ENCODE measurements around the gene ZNF766. TPM values are rescaled to one million over a fixed set of nuclear protein-coding genes. Genes with fewer than 3 reads are reported as not detected.

Gene ZNF766
- total and polyA plus RNA-seq, 2 of the 13 experiments (the other 11 are each of a cell fraction or from before 2014, with no cell fraction given): 5.2 to 10.3 TPM

DNA sequence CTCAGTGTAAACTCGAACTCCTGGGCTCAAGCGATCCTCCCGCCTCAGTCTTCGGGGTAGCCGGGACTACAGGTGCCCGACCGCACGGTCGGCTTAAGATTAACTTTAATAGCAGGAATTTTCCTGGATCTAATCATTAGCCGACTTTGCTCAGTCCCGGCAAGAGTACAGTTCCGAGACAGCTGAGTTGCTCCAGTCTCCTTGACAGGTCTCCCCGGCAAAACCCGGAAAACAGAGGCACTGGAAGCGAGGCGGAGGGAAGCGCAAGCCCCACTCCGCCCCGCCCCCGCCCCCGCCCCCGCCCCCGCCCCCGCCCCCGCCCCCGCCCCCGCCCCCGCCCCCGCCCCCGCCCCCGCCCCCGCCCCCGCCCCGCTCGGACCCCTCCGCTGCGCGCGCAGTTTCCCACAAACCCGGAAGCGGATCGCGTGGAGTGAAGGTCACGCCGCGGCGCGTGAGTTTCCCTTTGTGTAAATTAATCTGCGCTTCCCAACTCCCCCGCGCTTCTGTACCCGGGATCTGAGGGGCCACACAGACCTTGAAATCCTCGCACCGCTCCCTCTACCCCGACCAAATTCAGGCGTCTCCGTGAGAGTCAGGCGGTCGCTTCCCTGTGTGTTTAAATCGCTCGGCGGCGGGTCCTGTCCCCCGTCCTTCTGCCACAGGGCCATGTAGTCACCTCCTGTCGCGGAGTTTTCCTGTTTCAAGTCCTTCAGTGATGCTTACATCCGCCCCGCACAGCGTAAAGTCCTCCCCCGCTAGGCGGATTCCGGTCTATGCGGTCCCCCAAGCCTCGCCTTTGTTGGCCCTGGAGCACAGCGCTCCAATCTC lies 27.6 kb downstream of the ZNF766 start, which contains the start of gene ZNF480 (continued):
- TF ChIP-seq, protein P1, sequence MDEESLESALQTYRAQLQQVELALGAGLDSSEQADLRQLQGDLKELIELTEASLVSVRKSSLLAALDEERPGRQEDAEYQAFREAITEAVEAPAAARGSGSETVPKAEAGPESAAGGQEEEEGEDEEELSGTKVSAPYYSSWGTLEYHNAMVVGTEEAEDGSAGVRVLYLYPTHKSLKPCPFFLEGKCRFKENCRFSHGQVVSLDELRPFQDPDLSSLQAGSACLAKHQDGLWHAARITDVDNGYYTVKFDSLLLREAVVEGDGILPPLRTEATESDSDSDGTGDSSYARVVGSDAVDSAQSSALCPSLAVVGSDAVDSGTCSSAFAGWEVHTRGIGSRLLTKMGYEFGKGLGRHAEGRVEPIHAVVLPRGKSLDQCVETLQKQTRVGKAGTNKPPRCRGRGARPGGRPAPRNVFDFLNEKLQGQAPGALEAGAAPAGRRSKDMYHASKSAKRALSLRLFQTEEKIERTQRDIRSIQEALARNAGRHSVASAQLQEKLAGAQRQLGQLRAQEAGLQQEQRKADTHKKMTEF (CRISPR knock-in tag; IDR thresholded peaks at IDR 0.05): 0 out of 2 replicates have a peak, but pooled peaks have one; percentile 23
- TF ChIP-seq DMAP1 (CRISPR knock-in tag; IDR thresholded peaks at IDR 0.05): peak; percentile 69; the same call in 1 of the 2 replicates
- no peak for TF ChIP-seq RCOR2 (CRISPR knock-in tag; IDR thresholded peaks at IDR 0.05)
- peak; percentile 81 for TF ChIP-seq POLR2A (IDR thresholded peaks at IDR 0.05; ENCODE audit: insufficient read depth in 1 of 2, low read depth in 2 of 2, low read length in 2 of 2)
- peak; percentile 48; the same call in 1 of the 2 replicates for TF ChIP-seq ZNF563 (CRISPR knock-in tag; IDR thresholded peaks at IDR 0.05)
- no peak for TF ChIP-seq ZNF331 (CRISPR knock-in tag; IDR thresholded peaks at IDR 0.05)
- TF ChIP-seq ZNF136 (CRISPR knock-in tag; IDR thresholded peaks at IDR 0.05; ENCODE audit: low read depth): no peak
- TF ChIP-seq ELF3 (CRISPR knock-in tag; IDR thresholded peaks at IDR 0.05): peak; percentile 34; the same call in 1 of the 2 replicates
- TF ChIP-seq, protein P2, sequence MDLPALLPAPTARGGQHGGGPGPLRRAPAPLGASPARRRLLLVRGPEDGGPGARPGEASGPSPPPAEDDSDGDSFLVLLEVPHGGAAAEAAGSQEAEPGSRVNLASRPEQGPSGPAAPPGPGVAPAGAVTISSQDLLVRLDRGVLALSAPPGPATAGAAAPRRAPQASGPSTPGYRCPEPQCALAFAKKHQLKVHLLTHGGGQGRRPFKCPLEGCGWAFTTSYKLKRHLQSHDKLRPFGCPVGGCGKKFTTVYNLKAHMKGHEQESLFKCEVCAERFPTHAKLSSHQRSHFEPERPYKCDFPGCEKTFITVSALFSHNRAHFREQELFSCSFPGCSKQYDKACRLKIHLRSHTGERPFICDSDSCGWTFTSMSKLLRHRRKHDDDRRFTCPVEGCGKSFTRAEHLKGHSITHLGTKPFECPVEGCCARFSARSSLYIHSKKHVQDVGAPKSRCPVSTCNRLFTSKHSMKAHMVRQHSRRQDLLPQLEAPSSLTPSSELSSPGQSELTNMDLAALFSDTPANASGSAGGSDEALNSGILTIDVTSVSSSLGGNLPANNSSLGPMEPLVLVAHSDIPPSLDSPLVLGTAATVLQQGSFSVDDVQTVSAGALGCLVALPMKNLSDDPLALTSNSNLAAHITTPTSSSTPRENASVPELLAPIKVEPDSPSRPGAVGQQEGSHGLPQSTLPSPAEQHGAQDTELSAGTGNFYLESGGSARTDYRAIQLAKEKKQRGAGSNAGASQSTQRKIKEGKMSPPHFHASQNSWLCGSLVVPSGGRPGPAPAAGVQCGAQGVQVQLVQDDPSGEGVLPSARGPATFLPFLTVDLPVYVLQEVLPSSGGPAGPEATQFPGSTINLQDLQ (CRISPR knock-in tag; IDR thresholded peaks at IDR 0.05): 0 out of 2 replicates have a peak, but pooled peaks have one; percentile 23
- no peak for TF ChIP-seq ZNF10 (CRISPR knock-in tag; IDR thresholded peaks at IDR 0.05; ENCODE audit: borderline replicate concordance, low read depth)
- TF ChIP-seq, protein P3, sequence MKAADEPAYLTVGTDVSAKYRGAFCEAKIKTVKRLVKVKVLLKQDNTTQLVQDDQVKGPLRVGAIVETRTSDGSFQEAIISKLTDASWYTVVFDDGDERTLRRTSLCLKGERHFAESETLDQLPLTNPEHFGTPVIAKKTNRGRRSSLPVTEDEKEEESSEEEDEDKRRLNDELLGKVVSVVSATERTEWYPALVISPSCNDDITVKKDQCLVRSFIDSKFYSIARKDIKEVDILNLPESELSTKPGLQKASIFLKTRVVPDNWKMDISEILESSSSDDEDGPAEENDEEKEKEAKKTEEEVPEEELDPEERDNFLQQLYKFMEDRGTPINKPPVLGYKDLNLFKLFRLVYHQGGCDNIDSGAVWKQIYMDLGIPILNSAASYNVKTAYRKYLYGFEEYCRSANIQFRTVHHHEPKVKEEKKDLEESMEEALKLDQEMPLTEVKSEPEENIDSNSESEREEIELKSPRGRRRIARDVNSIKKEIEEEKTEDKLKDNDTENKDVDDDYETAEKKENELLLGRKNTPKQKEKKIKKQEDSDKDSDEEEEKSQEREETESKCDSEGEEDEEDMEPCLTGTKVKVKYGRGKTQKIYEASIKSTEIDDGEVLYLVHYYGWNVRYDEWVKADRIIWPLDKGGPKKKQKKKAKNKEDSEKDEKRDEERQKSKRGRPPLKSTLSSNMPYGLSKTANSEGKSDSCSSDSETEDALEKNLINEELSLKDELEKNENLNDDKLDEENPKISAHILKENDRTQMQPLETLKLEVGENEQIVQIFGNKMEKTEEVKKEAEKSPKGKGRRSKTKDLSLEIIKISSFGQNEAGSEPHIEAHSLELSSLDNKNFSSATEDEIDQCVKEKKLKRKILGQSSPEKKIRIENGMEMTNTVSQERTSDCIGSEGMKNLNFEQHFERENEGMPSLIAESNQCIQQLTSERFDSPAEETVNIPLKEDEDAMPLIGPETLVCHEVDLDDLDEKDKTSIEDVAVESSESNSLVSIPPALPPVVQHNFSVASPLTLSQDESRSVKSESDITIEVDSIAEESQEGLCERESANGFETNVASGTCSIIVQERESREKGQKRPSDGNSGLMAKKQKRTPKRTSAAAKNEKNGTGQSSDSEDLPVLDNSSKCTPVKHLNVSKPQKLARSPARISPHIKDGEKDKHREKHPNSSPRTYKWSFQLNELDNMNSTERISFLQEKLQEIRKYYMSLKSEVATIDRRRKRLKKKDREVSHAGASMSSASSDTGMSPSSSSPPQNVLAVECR (CRISPR knock-in tag; IDR thresholded peaks at IDR 0.05; ENCODE audit: borderline replicate concordance): peak; percentile 81; the same call in 1 of the 2 replicates
- 0 out of 2 replicates have a peak, but pooled peaks have one; percentile 48 for TF ChIP-seq ZNF749 (CRISPR knock-in tag; IDR thresholded peaks at IDR 0.05; ENCODE audit: borderline replicate concordance)
- TF ChIP-seq EP300 (IDR thresholded peaks at IDR 0.05; ENCODE audit: low read depth in 2 of 2, low read length in 2 of 2): no peak
- no peak for TF ChIP-seq EP300 (CRISPR knock-in tag; IDR thresholded peaks at IDR 0.05; ENCODE audit: borderline replicate concordance)
- no peak for TF ChIP-seq HHEX (CRISPR knock-in tag; IDR thresholded peaks at IDR 0.05)
- TF ChIP-seq ZNF775 (CRISPR knock-in tag; IDR thresholded peaks at IDR 0.05; ENCODE audit: borderline replicate concordance): no peak
- TF ChIP-seq, protein P4, sequence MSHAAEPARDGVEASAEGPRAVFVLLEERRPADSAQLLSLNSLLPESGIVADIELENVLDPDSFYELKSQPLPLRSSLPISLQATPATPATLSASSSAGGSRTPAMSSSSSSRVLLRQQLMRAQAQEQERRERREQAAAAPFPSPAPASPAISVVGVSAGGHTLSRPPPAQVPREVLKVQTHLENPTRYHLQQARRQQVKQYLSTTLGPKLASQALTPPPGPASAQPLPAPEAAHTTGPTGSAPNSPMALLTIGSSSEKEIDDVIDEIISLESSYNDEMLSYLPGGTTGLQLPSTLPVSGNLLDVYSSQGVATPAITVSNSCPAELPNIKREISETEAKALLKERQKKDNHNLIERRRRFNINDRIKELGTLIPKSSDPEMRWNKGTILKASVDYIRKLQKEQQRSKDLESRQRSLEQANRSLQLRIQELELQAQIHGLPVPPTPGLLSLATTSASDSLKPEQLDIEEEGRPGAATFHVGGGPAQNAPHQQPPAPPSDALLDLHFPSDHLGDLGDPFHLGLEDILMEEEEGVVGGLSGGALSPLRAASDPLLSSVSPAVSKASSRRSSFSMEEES (CRISPR knock-in tag; IDR thresholded peaks at IDR 0.05): no peak
- no peak for TF ChIP-seq HIVEP1 (CRISPR knock-in tag; IDR thresholded peaks at IDR 0.05)
